Hepatocyte (in vitro differentiated cells): ENCODE measurements around the gene GYPC. TPM values are rescaled to one million over a fixed set of nuclear protein-coding genes. Genes with fewer than 3 reads are reported as not detected.

Experiments
- DNase-seq: peaks from one replicate; pipeline ENCODE4 v3.0.0-alpha.2; 2016; ENCODE audit warnings: low spot score
- H2AFZ ChIP-seq: fragments of 200-600 bp; sonication (generic); 2 replicates; pipeline ENCODE4 v1.6.0; 2016; ENCODE audit warnings: antibody characterized with exemption, mild to moderate bottlenecking
- H3K27ac ChIP-seq: fragments of 200-600 bp; sonication (generic); 2 replicates; pipeline ENCODE4 v1.5.1; 2016; ENCODE audit warnings: mild to moderate bottlenecking
- H3K27me3 ChIP-seq: fragments of 200-600 bp; sonication (generic); 2 replicates; pipeline ENCODE4 v1.6.1; 2016
- H3K36me3 ChIP-seq: fragments of 200-600 bp; sonication (generic); replicated peaks from 2 replicates; pipeline ENCODE4 v1.5.1; 2016; ENCODE audit warnings: low read depth; ENCODE audit not compliant: insufficient read depth
- H3K4me1 ChIP-seq: fragments of 200-600 bp; sonication (generic); 2 replicates; pipeline ENCODE4 v1.5.1; 2016; ENCODE audit warnings: mild to moderate bottlenecking, moderate library complexity; ENCODE audit not compliant: insufficient read depth
- H3K4me2 ChIP-seq: fragments of 200-600 bp; sonication (generic); 2 replicates; pipeline ENCODE4 v1.6.0; 2016
- H3K4me3 ChIP-seq: fragments of 200-600 bp; sonication (generic); 2 replicates; pipeline ENCODE4 v1.5.1; 2016; ENCODE audit warnings: mild to moderate bottlenecking
- H3K79me2 ChIP-seq: fragments of 200-600 bp; sonication (generic); 2 replicates; pipeline ENCODE4 v1.6.0; 2017; ENCODE audit warnings: mild to moderate bottlenecking
- H3K9me2 ChIP-seq: fragments of 200-600 bp; sonication (generic); replicated peaks from 2 replicates; pipeline ENCODE4 v1.6.0; 2017; ENCODE audit warnings: mild to moderate bottlenecking; ENCODE audit not compliant: insufficient read depth
- H3K9me3 ChIP-seq: fragments of 200-600 bp; sonication (generic); 2 replicates; pipeline ENCODE4 v1.5.1; 2016; ENCODE audit warnings: low read depth, mild to moderate bottlenecking
- H4K20me1 ChIP-seq: fragments of 200-600 bp; sonication (generic); 2 replicates; pipeline ENCODE4 v1.6.0; 2016; ENCODE audit warnings: mild to moderate bottlenecking; ENCODE audit not compliant: insufficient read depth, poor library complexity, severe bottlenecking
- CTCF ChIP-seq: fragments of 200-600 bp; sonication (generic); IDR thresholded peaks from 2 replicates; pipeline ENCODE4 v1.5.1; 2016; ENCODE audit warnings: antibody characterized with exemption, mild to moderate bottlenecking; ENCODE audit not compliant: poor library complexity
- EZH2 ChIP-seq: fragments of 200-600 bp; sonication (generic); IDR thresholded peaks from 2 replicates; pipeline ENCODE4 v1.6.1; 2016; ENCODE audit warnings: antibody characterized with exemption, mild to moderate bottlenecking, borderline replicate concordance
- EZH2phosphoT487 ChIP-seq: fragments of 200-600 bp; sonication (generic); IDR thresholded peaks from one replicate; pipeline ENCODE4 v1.6.1; 2018; ENCODE audit warnings: antibody characterized with exemption, mild to moderate bottlenecking, low read depth, moderate library complexity; ENCODE audit not compliant: unreplicated experiment, severe bottlenecking
- WGBS: methylation state at CpG from one replicate; pipeline ENCODE4 v1.1.6; 2016; ENCODE audit warnings: low lambda C conversion rate; ENCODE audit errors: missing lambda C conversion rate; 5-methylcytosine and 5-hydroxymethylcytosine counted together
- polyA plus RNA-seq: library from polyadenylated mRNA; unstranded; fragments of >200 nt; fragmentation: Nextera tagmentation; extraction: Ambion mirVana; gene quantifications from 2 replicates; pipeline ENCODE4 v1.2.1, GENCODE V29; 2016
- total RNA-seq: library from RNA; depleted of rRNA; stranded (reverse); fragments of >200 nt; gene quantifications from 2 replicates; pipeline ENCODE4 v1.2.3, GENCODE V29; 2014

The GYPC gene
- total and polyA plus RNA-seq, 2 experiments from 2014 or later = 35.0 to 87.7 TPM

DNA sequence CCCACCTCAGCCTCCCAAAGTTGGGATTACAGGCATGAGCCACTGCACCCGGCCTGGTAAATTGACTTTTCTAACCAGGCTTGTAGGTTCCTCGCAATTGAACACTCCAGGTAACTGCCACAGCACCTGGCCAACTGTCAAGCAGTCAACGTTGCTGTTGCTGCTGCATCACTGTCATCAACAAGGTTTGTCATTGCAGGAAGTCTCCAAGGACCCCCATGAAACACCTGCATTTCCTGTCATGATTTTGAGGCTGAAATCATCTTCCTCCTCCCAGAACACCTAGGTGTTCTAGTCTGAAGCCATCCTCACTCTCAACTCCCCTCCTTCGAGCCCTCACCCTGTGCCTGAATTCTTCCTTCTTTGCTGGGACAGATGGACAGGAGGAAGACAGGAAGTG, 29.7 kb downstream of the GYPC start:
- WGBS = 91% methylated on average over 4 of the region's 4 CpGs
- H3K79me2 ChIP-seq = no peaks in the 10 kb centered on the region

DNA sequence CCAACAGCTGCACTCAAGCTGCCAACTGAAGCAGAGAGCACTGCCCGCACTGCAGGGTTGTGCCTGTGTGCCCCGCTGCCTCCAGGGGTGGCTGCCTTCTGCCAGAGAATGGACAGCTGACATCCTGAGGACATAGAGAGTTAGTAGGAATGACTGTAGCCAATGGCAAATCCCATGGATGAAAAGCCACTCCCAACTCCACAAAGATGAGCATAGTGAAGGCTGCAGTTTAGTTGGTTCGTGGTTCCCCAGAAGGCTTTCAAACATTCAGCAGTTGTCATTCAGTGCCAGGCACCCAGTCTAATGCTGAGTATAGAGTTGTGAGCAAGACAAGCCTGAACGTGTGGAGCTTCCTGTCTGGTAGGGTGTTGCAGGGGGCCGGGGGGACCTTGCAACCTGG, 30.3 kb downstream of the GYPC start:
- no peak for DNase-seq
- TF ChIP-seq CTCF = no peak
- TF ChIP-seq EZH2 = no peak
- TF ChIP-seq EZH2phosphoT487 = no peak
- 83% methylated on average over 5 of the region's 5 CpGs for WGBS

More for the DNA sequence above, 29.7 kb downstream of the GYPC start:
- DNase-seq = no peak
- Histone ChIP-seq H3K9me2 (no peaks in the 10 kb centered on the region), H3K4me2 (no peak overlapping the region), H3K27ac (no peak overlapping the region), H3K27me3 (no peaks in the 10 kb centered on the region), H3K36me3 (no peaks in the 10 kb centered on the region), H3K4me1 (no peaks in the 10 kb centered on the region), H2AFZ (no peak overlapping the region), H3K4me3 (no peak overlapping the region), H3K9me3 (no peaks in the 10 kb centered on the region), H4K20me1 (no peaks in the 10 kb centered on the region)
- TF ChIP-seq EZH2 (no peak), CTCF (no peak), EZH2phosphoT487 (no peak)

DNA sequence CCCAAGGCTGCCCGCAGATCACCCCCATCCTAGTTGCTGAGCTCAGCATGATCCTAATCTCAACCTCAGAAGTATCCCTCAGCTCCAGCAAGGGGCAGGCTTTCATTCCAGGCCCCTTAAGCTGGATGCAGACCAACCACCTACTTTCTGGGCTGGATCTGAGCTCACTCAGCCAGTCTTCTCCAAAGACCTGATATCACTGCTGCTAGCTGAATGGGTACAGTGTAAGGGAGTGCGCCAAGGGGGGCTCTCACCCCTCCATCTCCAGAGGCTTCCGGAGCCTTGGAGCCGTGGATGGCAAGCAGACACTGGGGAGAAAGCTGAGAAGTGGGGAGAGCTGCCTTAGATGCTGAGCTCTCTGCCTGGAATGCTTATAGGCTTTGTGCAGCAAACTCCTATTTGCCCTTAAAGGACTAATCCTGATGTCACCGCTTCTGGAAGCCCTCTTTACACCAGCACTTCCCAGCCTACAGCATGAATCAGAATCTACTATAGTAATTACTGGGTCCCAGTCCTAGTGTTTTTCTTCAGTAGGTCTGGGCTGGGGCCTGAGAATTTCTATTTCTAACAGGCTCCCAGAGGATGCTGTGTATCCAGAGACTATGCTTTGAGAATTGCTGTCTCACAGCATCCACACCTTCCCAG, 31.0 kb downstream of the GYPC start:
- no peaks in the 10 kb centered on the region for H3K4me1 ChIP-seq
- no peaks in the 10 kb centered on the region for H4K20me1 ChIP-seq
- no peaks in the 10 kb centered on the region for H3K79me2 ChIP-seq
- DNase-seq = no peak
- TF ChIP-seq EZH2 = no peak
- no peak for TF ChIP-seq EZH2phosphoT487
- TF ChIP-seq CTCF = no peak
- H3K4me3 ChIP-seq = no peak overlapping the region
- no peak overlapping the region for H3K4me2 ChIP-seq
- WGBS = 89% methylated on average over 5 of the region's 5 CpGs
- H3K9me3 ChIP-seq = no peaks in the 10 kb centered on the region
- no peaks in the 10 kb centered on the region for H3K9me2 ChIP-seq
- no peak overlapping the region for H3K27ac ChIP-seq
- no peaks in the 10 kb centered on the region for H3K36me3 ChIP-seq
- H2AFZ ChIP-seq = no peak overlapping the region
- no peaks in the 10 kb centered on the region for H3K27me3 ChIP-seq

More for the DNA sequence above, 30.3 kb downstream of the GYPC start:
- Histone ChIP-seq H3K79me2 (no peaks in the 10 kb centered on the region), H3K9me3 (no peaks in the 10 kb centered on the region), H3K27ac (no peak overlapping the region), H3K4me1 (no peaks in the 10 kb centered on the region), H3K4me2 (no peak overlapping the region), H3K27me3 (no peaks in the 10 kb centered on the region), H2AFZ (no peak overlapping the region), H4K20me1 (no peaks in the 10 kb centered on the region), H3K4me3 (no peak overlapping the region), H3K36me3 (no peaks in the 10 kb centered on the region), H3K9me2 (no peaks in the 10 kb centered on the region)
